HG02610 (cell line): Measurements from ENCODE around the gene TAOK3.
"Not testable (repeated sequence)": the region's sequence is repeated elsewhere in the genome, so short reads cannot be mapped to it uniquely, and the experiment has no call there.

Experiments used
- ATAC-seq: cut with Tn5 transposase; IDR thresholded peaks from one replicate; pipeline ENCODE4 v1.9.1; 2021; ENCODE audit warnings: mild to moderate bottlenecking, moderate library complexity; ENCODE audit not compliant: unreplicated experiment

The TAOK3 gene

GRCh38 chr12:118145798-118146156, 226.9 kb downstream of the TAOK3 start:
- no peak for ATAC-seq

- ATAC-seq: no peak
These were observed 227.5 kb downstream of the TAOK3 start for GRCh38 chr12:118145113-118145797.

- no peak for ATAC-seq
These were observed 228.2 kb downstream of the TAOK3 start for GRCh38 chr12:118144499-118144898.

- ATAC-seq: no peak
These were observed 231.9 kb downstream of the TAOK3 start for GRCh38 chr12:118140825-118141224.

- ATAC-seq: no peak
These were observed 235.5 kb downstream of the TAOK3 start for GRCh38 chr12:118137148-118137678.

- ATAC-seq: no peak
These were observed 236.1 kb downstream of the TAOK3 start for GRCh38 chr12:118136559-118137003.

GRCh38 chr12:118135788-118136558, 236.7 kb downstream of the TAOK3 start, which contains the start of gene PEBP1:
TSS of gene PEBP1 (plus strand) at chr12:118136124. CDS start at chr12:118136210, 86 bp downstream.
- peak; percentile 99 for ATAC-seq

- ATAC-seq: not testable (repeated sequence)
These were observed 243.3 kb downstream of the TAOK3 start for GRCh38 chr12:118129436-118129835.

GRCh38 chr12:118127867-118128266, 244.8 kb downstream of the TAOK3 start:
- no peak for ATAC-seq

- no peak for ATAC-seq
These were observed 246.5 kb downstream of the TAOK3 start for GRCh38 chr12:118126119-118126757.

GRCh38 chr12:118125743-118126118, 247.0 kb downstream of the TAOK3 start:
- no peak for ATAC-seq

GRCh38 chr12:118124333-118124874, 248.3 kb downstream of the TAOK3 start:
- ATAC-seq: no peak

- no peak for ATAC-seq
These were observed 250.4 kb downstream of the TAOK3 start for GRCh38 chr12:118122264-118122663.

GRCh38 chr12:118120579-118121363, 251.9 kb downstream of the TAOK3 start:
- peak; percentile 68 for ATAC-seq

- no peak for ATAC-seq
These were observed 253.2 kb downstream of the TAOK3 start for GRCh38 chr12:118119449-118119879.

- no peak for ATAC-seq
These were observed 263.6 kb downstream of the TAOK3 start for GRCh38 chr12:118109088-118109487.

GRCh38 chr12:118107694-118108093, 265.0 kb downstream of the TAOK3 start:
- no peak for ATAC-seq

GRCh38 chr12:118107011-118107410, 265.7 kb downstream of the TAOK3 start:
- no peak for ATAC-seq

- ATAC-seq: no peak
These were observed 268.9 kb downstream of the TAOK3 start, which contains the start of gene VSIG10 for GRCh38 chr12:118103601-118104382. TSS of gene VSIG10 (minus strand) at chr12:118104011. CDS start at chr12:118103671, 340 bp downstream.
